K562 (cell line): ENCODE results near the gene DTHD1. TPM values are rescaled to one million over a fixed set of nuclear protein-coding genes. Genes with fewer than 3 reads are reported as not detected.

Experiments used
- ATAC-seq: fragments of 200-7000 bp; cut with Tn5 transposase; 3 replicates; pipeline ENCODE4 v1.9.1; 2020; ENCODE audit warnings: moderate library complexity
- BruUV-seq: library from RNA; stranded (reverse); fragments of 400-500 nt; replicated peaks from 2 replicates; lab custom pipeline; 2021; lab: Mats Ljungman, UMichigan
- CTCF ChIA-PET: fragments of 300-600 bp; formaldehyde crosslinking; extraction: SDS; loops from one replicate; lab custom pipeline; 2021; ENCODE audit warnings: low intra/inter-chr PET ratio; lab: Yijun Ruan, JAX
- POLR2A ChIA-PET: fragments of 300-600, 350-650 bp; sonication (Branson Sonifier 250); formaldehyde crosslinking; extraction: SDS; loops from one replicate; lab custom pipeline; 2021; ENCODE audit warnings: antibody characterized with exemption, inconsistent platforms; lab: Yijun Ruan, JAX
- DNase-seq, 4 experiments: peaks; one replicate each; pipeline versions ENCODE4 v3.0.0 to v3.0.0-alpha.2; 2011 to 2018; ENCODE audit warnings: low spot score in 3 of 4, mixed read lengths in 3 of 4; ENCODE audit errors: extremely low read depth in 1 of 4
- FAIRE-seq: peaks from 2 replicates; lab custom pipeline; 2011; peaks lifted over from hg19 to GRCh38; lab: Jason Lieb, UNC
- H2AFZ ChIP-seq: 2 replicates; pipeline ENCODE4 v1.6.0; 2011; ENCODE audit warnings: low read depth, low read length, control low read depth, inconsistent platforms
- H3K27ac ChIP-seq: fragments of 200-600 bp; 3 replicates; pipeline ENCODE4 v1.8.0; 2011; ENCODE audit warnings: low read depth, mild to moderate bottlenecking, control low read depth, inconsistent platforms, low read length, moderate library complexity, mixed read lengths; ENCODE audit errors: extremely low read depth
- H3K27me3 ChIP-seq, 2 experiments: fragments of 300-600 bp in 1 of 2; 2 replicates in 1 of 2; 3 replicates in 1 of 2; pipeline versions ENCODE4 v1.6.0 to v1.8.0; 2011; ENCODE audit warnings: inconsistent platforms in 2 of 2, low read length in 2 of 2, mild to moderate bottlenecking in 1 of 2, mixed read lengths in 1 of 2, moderate library complexity in 1 of 2; ENCODE audit not compliant: control insufficient read depth in 2 of 2, insufficient read depth in 2 of 2
- H3K36me3 ChIP-seq: fragments of 300-600 bp; 3 replicates; pipeline ENCODE4 v1.8.0; 2011; ENCODE audit warnings: mild to moderate bottlenecking, low read length, inconsistent platforms; ENCODE audit not compliant: control insufficient read depth, insufficient read depth
- H3K4me1 ChIP-seq, 2 experiments: fragments of 200-600 bp in 1 of 2; replicated peaks in 1 of 2; 2 replicates in 1 of 2; 3 replicates in 1 of 2; pipeline versions ENCODE4 v1.5.1 to v1.8.0; 2011; ENCODE audit warnings: inconsistent platforms in 2 of 2, low read length in 2 of 2, mild to moderate bottlenecking in 1 of 2, mixed read lengths in 1 of 2, moderate library complexity in 1 of 2; ENCODE audit not compliant: control insufficient read depth in 2 of 2, insufficient read depth in 2 of 2
- H3K4me2 ChIP-seq: 2 replicates; pipeline ENCODE4 v1.6.1; 2011; ENCODE audit warnings: low read length, control low read depth, inconsistent platforms, mixed read lengths; ENCODE audit not compliant: insufficient read depth
- H3K4me3 ChIP-seq: fragments of 200-600 bp; sonication (generic), shearing (Covaris generic); 2 replicates; pipeline ENCODE4 v1.5.1; 2016; ENCODE audit warnings: control low read depth, inconsistent platforms
- H3K79me2 ChIP-seq: fragments of 200-600 bp; 3 replicates; pipeline ENCODE4 v1.8.0; 2011; ENCODE audit warnings: low read length, inconsistent platforms; ENCODE audit not compliant: control insufficient read depth, insufficient read depth
- H3K9ac ChIP-seq, 2 experiments: 2 replicates each; pipeline versions ENCODE4 v1.6.0 to v1.6.1; 2011; ENCODE audit warnings: low read depth in 2 of 2, low read length in 2 of 2, control low read depth in 1 of 2, inconsistent platforms in 1 of 2, mild to moderate bottlenecking in 1 of 2, mixed read lengths in 1 of 2; ENCODE audit not compliant: insufficient read depth in 1 of 2
- H3K9me1 ChIP-seq: one replicate; pipeline ENCODE4 v1.6.0; 2011; ENCODE audit warnings: inconsistent platforms, mild to moderate bottlenecking, low read length, moderate library complexity; ENCODE audit not compliant: control insufficient read depth, insufficient read depth
- H3K9me3 ChIP-seq: replicated peaks from 2 replicates; pipeline ENCODE4 v1.5.1; 2011; ENCODE audit warnings: low read depth, low read length, inconsistent platforms; ENCODE audit not compliant: control insufficient read depth, insufficient read depth
- H4K20me1 ChIP-seq: replicated peaks from 2 replicates; pipeline ENCODE4 v1.6.1; 2011; ENCODE audit warnings: low read length, inconsistent platforms, mixed read lengths; ENCODE audit not compliant: control insufficient read depth, insufficient read depth
- ASH1L ChIP-seq: fragments of 450-650 bp; IDR thresholded peaks from 2 replicates; pipeline ENCODE4 v1.6.1; 2018; ENCODE audit warnings: borderline replicate concordance, mild to moderate bottlenecking, low read depth; ENCODE audit not compliant: partially characterized antibody
- CHD4 ChIP-seq: fragments of 200-600 bp; sonication (generic); IDR thresholded peaks from 3 replicates; pipeline ENCODE4 v1.6.1; 2012; ENCODE audit warnings: low read depth, mild to moderate bottlenecking, mixed read lengths, low read length, inconsistent platforms; ENCODE audit not compliant: insufficient read depth, insufficient replicate concordance, poor library complexity, severe bottlenecking
- CTCF ChIP-seq, 3 experiments: IDR thresholded peaks in 2 of 3; conservative IDR thresholded peaks in 1 of 3; 2 replicates each; pipeline ENCODE4 v1.5.1; 2011 to 2012; ENCODE audit warnings: low read length in 3 of 3, mild to moderate bottlenecking in 3 of 3, control low read depth in 2 of 3, improper control_type of control experiment in 1 of 3, inconsistent platforms in 1 of 3, low read depth in 1 of 3, mixed read lengths in 1 of 3, moderate library complexity in 1 of 3; ENCODE audit not compliant: insufficient read depth in 2 of 3
- E2F6 ChIP-seq, 2 experiments: IDR thresholded peaks; 2 replicates each; pipeline ENCODE4 v1.6.1; 2011; ENCODE audit warnings: borderline replicate concordance in 1 of 2, control low read depth in 1 of 2, low read depth in 1 of 2, low read length in 1 of 2, mild to moderate bottlenecking in 1 of 2, mixed read lengths in 1 of 2, moderate library complexity in 1 of 2; ENCODE audit not compliant: insufficient read depth in 1 of 2, insufficient read length in 1 of 2, poor library complexity in 1 of 2, severe bottlenecking in 1 of 2; ENCODE audit errors: extremely low read depth in 1 of 2
- FOXK1 ChIP-seq: sonication (generic); formaldehyde crosslinking; IDR thresholded peaks from 2 replicates; pipeline ENCODE4 v1.8.0; 2022; ENCODE audit warnings: missing genetic modification reagents, mild to moderate bottlenecking, borderline replicate concordance
- HNRNPK ChIP-seq: fragments of 200-400 bp; formaldehyde crosslinking; IDR thresholded peaks from one replicate; pipeline ENCODE4 v1.6.1; 2018; ENCODE audit warnings: mild to moderate bottlenecking, low read depth, low read length; ENCODE audit not compliant: poor library complexity, severe bottlenecking
- IFI16 ChIP-seq: fragments of 250-450 bp; sonication (Bioruptor Pico); IDR thresholded peaks from 2 replicates; pipeline ENCODE4 v2.1.2; 2022; ENCODE audit warnings: mild to moderate bottlenecking, inconsistent platforms
- KAT8 ChIP-seq: fragments of 450-650 bp; IDR thresholded peaks from 2 replicates; pipeline ENCODE4 v1.6.1; 2016; ENCODE audit warnings: low read depth, mild to moderate bottlenecking
- MYC ChIP-seq, 2 experiments: fragments of 250-450 bp in 1 of 2; sonication (Bioruptor Pico) in 1 of 2; IDR thresholded peaks; 2 replicates each; pipeline versions ENCODE4 v1.5.1 to v1.6.1; 2012 to 2021; ENCODE audit warnings: low read depth in 2 of 2, borderline replicate concordance in 1 of 2, improper control_type of control experiment in 1 of 2, low read length in 1 of 2, mild to moderate bottlenecking in 1 of 2, moderate library complexity in 1 of 2
- POLR2B ChIP-seq: fragments of 450-650 bp; IDR thresholded peaks from 2 replicates; pipeline ENCODE4 v1.6.1; 2018; ENCODE audit warnings: low read depth; ENCODE audit not compliant: partially characterized antibody
- POLR2G ChIP-seq: fragments of 200-400 bp; formaldehyde crosslinking; IDR thresholded peaks from 2 replicates; pipeline ENCODE4 v1.6.1; 2017; ENCODE audit warnings: low read depth, mild to moderate bottlenecking, antibody characterized with exemption, low read length, moderate library complexity
- SMARCA4 ChIP-seq: fragments of 450-650 bp; IDR thresholded peaks from 2 replicates; pipeline ENCODE4 v1.6.1; 2016
- ZFP30 ChIP-seq: fragments of 250-450 bp; sonication (Bioruptor Pico); IDR thresholded peaks from 2 replicates; pipeline ENCODE4 v1.8.0; 2022; ENCODE audit warnings: moderate library complexity, mild to moderate bottlenecking, inconsistent platforms, borderline replicate concordance
- ZNF23 ChIP-seq: fragments of 250-450 bp; sonication (Bioruptor Pico); IDR thresholded peaks from 2 replicates; pipeline ENCODE4 v1.4.0; 2020; ENCODE audit warnings: mild to moderate bottlenecking
- ZNF449 ChIP-seq: fragments of 250-450 bp; sonication (Bioruptor Pico); IDR thresholded peaks from 2 replicates; pipeline ENCODE4 v1.8.0; 2022; ENCODE audit warnings: moderate library complexity, mild to moderate bottlenecking, inconsistent platforms
- ZNF589 ChIP-seq: fragments of 200-800 bp; sonication (Bioruptor generic); IDR thresholded peaks from 2 replicates; pipeline ENCODE4 v1.6.1; 2016; ENCODE audit warnings: low read depth, missing genetic modification characterization, missing compliant biosample characterization
- ZNF830 ChIP-seq: fragments of 250-450 bp; sonication (Bioruptor Pico); IDR thresholded peaks from 2 replicates; pipeline ENCODE4 v1.5.0; 2021; ENCODE audit warnings: mild to moderate bottlenecking
- WGBS: fragments of 100-300 bp; shearing (Covaris generic); methylation state at CpG from one replicate; pipeline ENCODE4 v1.1.6; 2016; ENCODE audit warnings: low coverage, mixed read lengths; ENCODE audit not compliant: insufficient coverage; ENCODE audit errors: missing lambda C conversion rate; 5-methylcytosine and 5-hydroxymethylcytosine counted together
- in situ Hi-C: fragments of 300-500 bp; cut with MboI; formaldehyde crosslinking; loops from 4 replicates; pipeline ENCODE4 v1.15.0; 2018; ENCODE audit warnings: inconsistent platforms, mixed read lengths
- intact Hi-C: fragments of 100-400 bp; cut with micrococcal nuclease; formaldehyde crosslinking; loops from 2 replicates; pipeline ENCODE4 v1.14.2; 2022
- polyA plus RNA-seq, 8 experiments: library from polyadenylated mRNA; depleted of rRNA in 4 of 8; stranded (reverse) in 5 of 8; unstranded in 3 of 8; fragments of >200 nt; fragmentation: Nextera tagmentation in 2 of 8; fragmentation: Illumina TruSeq in 1 of 8; extraction: Ambion mirVana in 2 of 8; extraction: Trizol in 1 of 8; gene quantifications; 2 replicates each; pipeline versions ENCODE4 v1.2.1 to v1.2.3, GENCODE V29; 2011 to 2014; ENCODE audit warnings: inconsistent platforms in 1 of 8, missing spikeins in 1 of 8
- total RNA-seq, 7 experiments: library from RNA; depleted of rRNA in 6 of 7; stranded (reverse); fragments of >200 nt in 6 of 7; fragmentation: Illumina TruSeq in 2 of 7; extraction: Trizol in 2 of 7; gene quantifications; 2 replicates each; pipeline versions ENCODE4 v1.2.1 to v1.2.3, GENCODE V29; 2011 to 2021; ENCODE audit warnings: low replicate concordance in 1 of 7

Gene DTHD1
- total and polyA plus RNA-seq, 9 of the 15 experiments (the other 6 are each of a cell fraction or from before 2014, with no cell fraction given) = not detected

- 1% methylated on average over 7 of the region's 7 CpGs for WGBS
- in situ Hi-C loops = no loop called here
- H4K20me1 ChIP-seq = no peaks in the 10 kb centered on the region
- no peak overlapping the region for H2AFZ ChIP-seq
- H3K9me1 ChIP-seq = no peaks in the 10 kb centered on the region
- DNase-seq = no peak
- POLR2A ChIA-PET = no interaction called here
- FAIRE-seq = no peak
- no peaks in the 10 kb centered on the region for H3K36me3 ChIP-seq
- H3K9ac ChIP-seq = no peak overlapping the region
- peaks cover 0 to 9% of the 10 kb centered on the region in 2 experiments; a peak in 1 of 5 replicates for H3K4me1 ChIP-seq
- no peak overlapping the region for H3K4me3 ChIP-seq
- H3K27ac ChIP-seq = no peak overlapping the region
- no peaks in the 10 kb centered on the region for H3K9me3 ChIP-seq
- no peaks in the 10 kb centered on the region for H3K27me3 ChIP-seq
- ATAC-seq = no peak
- CTCF ChIA-PET = no interaction called here
- no peak overlapping the region for H3K4me2 ChIP-seq
- no TSS peak for BruUV-seq
- no peaks in the 10 kb centered on the region for H3K79me2 ChIP-seq
- intact Hi-C loops = no loop called here
- TF ChIP-seq ZNF589 (no peak), POLR2G (no peak), POLR2B (no peak), HNRNPK (no peak), ZNF830 (CRISPR knock-in tag) (no peak), ASH1L (no peak), CHD4 (no peak), MYC (IDR thresholded peaks at IDR 0.05; ENCODE audit: low read depth, low read length) (no peak), MYC (CRISPR knock-in tag; IDR thresholded peaks at IDR 0.05; ENCODE audit: borderline replicate concordance, low read depth) (no peak), KAT8 (no peak), ZNF449 (CRISPR knock-in tag) (no peak), ZNF23 (CRISPR knock-in tag) (no peak), CTCF (IDR thresholded peaks at IDR 0.05 in 2 of 3, conservative IDR thresholded peaks at IDR 0.05 in 1 of 3; ENCODE audit: insufficient read depth in 2 of 3, low read depth in 1 of 3, low read length in 3 of 3) (no peak), SMARCA4 (no peak), ZFP30 (CRISPR knock-in tag) (no peak), IFI16 (CRISPR knock-in tag) (no peak), FOXK1 (CRISPR knock-in tag) (no peak), E2F6 (IDR thresholded peaks at IDR 0.05; ENCODE audit: borderline replicate concordance in 1 of 2, extremely low read depth in 1 of 2, insufficient read depth in 1 of 2, insufficient read length in 1 of 2, low read depth in 1 of 2, low read length in 1 of 2, poor library complexity in 1 of 2, severe bottlenecking in 1 of 2) (no peak)
These were observed 38.6 kb upstream of the DTHD1 start for GRCh38 chr4:36242629-36243354.
